K562 (cell line): ENCODE measurements around the gene TMIGD3. TPM values are rescaled to one million over a fixed set of nuclear protein-coding genes. Genes with fewer than 3 reads are reported as not detected.

Source experiments
- ATAC-seq: fragments of 200-7000 bp; cut with Tn5 transposase; 3 replicates; pipeline ENCODE4 v1.9.1; 2020; ENCODE audit warnings: moderate library complexity
- BruUV-seq: library from RNA; stranded (reverse); fragments of 400-500 nt; replicated peaks from 2 replicates; lab custom pipeline; 2021; lab: Mats Ljungman, UMichigan
- CTCF ChIA-PET: fragments of 300-600 bp; formaldehyde crosslinking; extraction: SDS; loops from one replicate; lab custom pipeline; 2021; ENCODE audit warnings: low intra/inter-chr PET ratio; lab: Yijun Ruan, JAX
- POLR2A ChIA-PET: fragments of 300-600, 350-650 bp; sonication (Branson Sonifier 250); formaldehyde crosslinking; extraction: SDS; loops from one replicate; lab custom pipeline; 2021; ENCODE audit warnings: antibody characterized with exemption, inconsistent platforms; lab: Yijun Ruan, JAX
- DNase-seq, 4 experiments: peaks; one replicate each; pipeline versions ENCODE4 v3.0.0 to v3.0.0-alpha.2; 2011 to 2018; ENCODE audit warnings: low spot score in 3 of 4, mixed read lengths in 3 of 4; ENCODE audit errors: extremely low read depth in 1 of 4
- FAIRE-seq: peaks from 2 replicates; lab custom pipeline; 2011; peaks lifted over from hg19 to GRCh38; lab: Jason Lieb, UNC
- H2AFZ ChIP-seq: 2 replicates; pipeline ENCODE4 v1.6.0; 2011; ENCODE audit warnings: low read depth, low read length, control low read depth, inconsistent platforms
- H3K27ac ChIP-seq: fragments of 200-600 bp; 3 replicates; pipeline ENCODE4 v1.8.0; 2011; ENCODE audit warnings: low read depth, mild to moderate bottlenecking, control low read depth, inconsistent platforms, low read length, moderate library complexity, mixed read lengths; ENCODE audit errors: extremely low read depth
- H3K27me3 ChIP-seq, 2 experiments: fragments of 300-600 bp in 1 of 2; 2 replicates in 1 of 2; 3 replicates in 1 of 2; pipeline versions ENCODE4 v1.6.0 to v1.8.0; 2011; ENCODE audit warnings: inconsistent platforms in 2 of 2, low read length in 2 of 2, mild to moderate bottlenecking in 1 of 2, mixed read lengths in 1 of 2, moderate library complexity in 1 of 2; ENCODE audit not compliant: control insufficient read depth in 2 of 2, insufficient read depth in 2 of 2
- H3K36me3 ChIP-seq: fragments of 300-600 bp; 3 replicates; pipeline ENCODE4 v1.8.0; 2011; ENCODE audit warnings: mild to moderate bottlenecking, low read length, inconsistent platforms; ENCODE audit not compliant: control insufficient read depth, insufficient read depth
- H3K4me1 ChIP-seq, 2 experiments: fragments of 200-600 bp in 1 of 2; replicated peaks in 1 of 2; 2 replicates in 1 of 2; 3 replicates in 1 of 2; pipeline versions ENCODE4 v1.5.1 to v1.8.0; 2011; ENCODE audit warnings: inconsistent platforms in 2 of 2, low read length in 2 of 2, mild to moderate bottlenecking in 1 of 2, mixed read lengths in 1 of 2, moderate library complexity in 1 of 2; ENCODE audit not compliant: control insufficient read depth in 2 of 2, insufficient read depth in 2 of 2
- H3K4me2 ChIP-seq: 2 replicates; pipeline ENCODE4 v1.6.1; 2011; ENCODE audit warnings: low read length, control low read depth, inconsistent platforms, mixed read lengths; ENCODE audit not compliant: insufficient read depth
- H3K4me3 ChIP-seq: fragments of 200-600 bp; sonication (generic), shearing (Covaris generic); 2 replicates; pipeline ENCODE4 v1.5.1; 2016; ENCODE audit warnings: control low read depth, inconsistent platforms
- H3K79me2 ChIP-seq: fragments of 200-600 bp; 3 replicates; pipeline ENCODE4 v1.8.0; 2011; ENCODE audit warnings: low read length, inconsistent platforms; ENCODE audit not compliant: control insufficient read depth, insufficient read depth
- H3K9ac ChIP-seq, 2 experiments: 2 replicates each; pipeline versions ENCODE4 v1.6.0 to v1.6.1; 2011; ENCODE audit warnings: low read depth in 2 of 2, low read length in 2 of 2, control low read depth in 1 of 2, inconsistent platforms in 1 of 2, mild to moderate bottlenecking in 1 of 2, mixed read lengths in 1 of 2; ENCODE audit not compliant: insufficient read depth in 1 of 2
- H3K9me1 ChIP-seq: one replicate; pipeline ENCODE4 v1.6.0; 2011; ENCODE audit warnings: inconsistent platforms, mild to moderate bottlenecking, low read length, moderate library complexity; ENCODE audit not compliant: control insufficient read depth, insufficient read depth
- H3K9me3 ChIP-seq: replicated peaks from 2 replicates; pipeline ENCODE4 v1.5.1; 2011; ENCODE audit warnings: low read depth, low read length, inconsistent platforms; ENCODE audit not compliant: control insufficient read depth, insufficient read depth
- H4K20me1 ChIP-seq: replicated peaks from 2 replicates; pipeline ENCODE4 v1.6.1; 2011; ENCODE audit warnings: low read length, inconsistent platforms, mixed read lengths; ENCODE audit not compliant: control insufficient read depth, insufficient read depth
- CTBP1 ChIP-seq: fragments of 450-650 bp; IDR thresholded peaks from 2 replicates; pipeline ENCODE4 v1.6.1; 2016; ENCODE audit warnings: borderline replicate concordance
- ELF1 ChIP-seq: fragments of 200-800 bp; sonication (Bioruptor generic); IDR thresholded peaks from 2 replicates; pipeline ENCODE4 v1.6.1; 2016; ENCODE audit warnings: missing genetic modification characterization, missing compliant biosample characterization
- ESRRA ChIP-seq: fragments of 450-650 bp; IDR thresholded peaks from 2 replicates; pipeline ENCODE4 v1.6.1; 2014; ENCODE audit warnings: low read depth, mild to moderate bottlenecking, moderate library complexity, borderline replicate concordance
- GTF2E2 ChIP-seq: fragments of 200-800 bp; sonication (Bioruptor generic); IDR thresholded peaks from 2 replicates; pipeline ENCODE4 v1.6.1; 2016; ENCODE audit warnings: missing genetic modification characterization, missing compliant biosample characterization
- HDGF ChIP-seq: fragments of 450-650 bp; IDR thresholded peaks from 2 replicates; pipeline ENCODE4 v1.6.1; 2016
- OTX1 ChIP-seq: fragments of 450-650 bp; formaldehyde crosslinking; IDR thresholded peaks from 2 replicates; pipeline ENCODE4 v1.4.0; 2022; ENCODE audit warnings: mild to moderate bottlenecking
- POLR2B ChIP-seq: fragments of 450-650 bp; IDR thresholded peaks from 2 replicates; pipeline ENCODE4 v1.6.1; 2018; ENCODE audit warnings: low read depth; ENCODE audit not compliant: partially characterized antibody
- SUPT5H ChIP-seq: fragments of 450-650 bp; IDR thresholded peaks from 2 replicates; pipeline ENCODE4 v1.6.1; 2016
- TEAD1 ChIP-seq, 2 experiments: fragments of 450-650 bp in 1 of 2; sonication (generic) in 1 of 2; formaldehyde crosslinking; IDR thresholded peaks; 2 replicates each; pipeline versions ENCODE4 v1.4.0 to v1.8.0; 2020 to 2022; ENCODE audit warnings: mild to moderate bottlenecking in 2 of 2, missing genetic modification reagents in 1 of 2
- ZFX ChIP-seq: sonication (generic); formaldehyde crosslinking; IDR thresholded peaks from 2 replicates; pipeline ENCODE4 v1.8.0; 2022; ENCODE audit warnings: mild to moderate bottlenecking, missing genetic modification reagents, moderate library complexity
- ZNF124 ChIP-seq: sonication (generic); formaldehyde crosslinking; IDR thresholded peaks from 2 replicates; pipeline ENCODE4 v1.8.1; 2022; ENCODE audit warnings: missing genetic modification reagents
- ZNF133 ChIP-seq: fragments of 250-450 bp; sonication (Bioruptor Pico); IDR thresholded peaks from 2 replicates; pipeline ENCODE4 v1.4.0; 2020; ENCODE audit warnings: mild to moderate bottlenecking
- ZNF263 ChIP-seq: sonication (generic); formaldehyde crosslinking; IDR thresholded peaks from 2 replicates; pipeline ENCODE4 v1.8.0; 2022; ENCODE audit warnings: mild to moderate bottlenecking, missing genetic modification reagents, borderline replicate concordance
- WGBS: fragments of 100-300 bp; shearing (Covaris generic); methylation state at CpG from one replicate; pipeline ENCODE4 v1.1.6; 2016; ENCODE audit warnings: low coverage, mixed read lengths; ENCODE audit not compliant: insufficient coverage; ENCODE audit errors: missing lambda C conversion rate; 5-methylcytosine and 5-hydroxymethylcytosine counted together
- in situ Hi-C: fragments of 300-500 bp; cut with MboI; formaldehyde crosslinking; loops from 4 replicates; pipeline ENCODE4 v1.15.0; 2018; ENCODE audit warnings: inconsistent platforms, mixed read lengths
- intact Hi-C: fragments of 100-400 bp; cut with micrococcal nuclease; formaldehyde crosslinking; loops from 2 replicates; pipeline ENCODE4 v1.14.2; 2022
- polyA plus RNA-seq, 8 experiments: library from polyadenylated mRNA; depleted of rRNA in 4 of 8; stranded (reverse) in 5 of 8; unstranded in 3 of 8; fragments of >200 nt; fragmentation: Nextera tagmentation in 2 of 8; fragmentation: Illumina TruSeq in 1 of 8; extraction: Ambion mirVana in 2 of 8; extraction: Trizol in 1 of 8; gene quantifications; 2 replicates each; pipeline versions ENCODE4 v1.2.1 to v1.2.3, GENCODE V29; 2011 to 2014; ENCODE audit warnings: inconsistent platforms in 1 of 8, missing spikeins in 1 of 8
- total RNA-seq, 7 experiments: library from RNA; depleted of rRNA in 6 of 7; stranded (reverse); fragments of >200 nt in 6 of 7; fragmentation: Illumina TruSeq in 2 of 7; extraction: Trizol in 2 of 7; gene quantifications; 2 replicates each; pipeline versions ENCODE4 v1.2.1 to v1.2.3, GENCODE V29; 2011 to 2021; ENCODE audit warnings: low replicate concordance in 1 of 7
- TF ChIP-seq, protein P1 (sequence below): fragments of 200-800 bp; sonication (Bioruptor generic); IDR thresholded peaks from 2 replicates; pipeline ENCODE4 v1.6.1; 2017; ENCODE audit warnings: missing genetic modification characterization, missing compliant biosample characterization
- TF ChIP-seq, protein P2 (sequence below): fragments of 200-400 bp; formaldehyde crosslinking; IDR thresholded peaks from 2 replicates; pipeline ENCODE4 v1.6.1; 2017; ENCODE audit warnings: mild to moderate bottlenecking, low read depth, low read length, moderate library complexity
- TF ChIP-seq, protein P3 (sequence below), 2 experiments: IDR thresholded peaks; 2 replicates each; pipeline ENCODE4 v1.6.1; 2011; ENCODE audit warnings: borderline replicate concordance in 1 of 2, control low read depth in 1 of 2, low read depth in 1 of 2, low read length in 1 of 2, mild to moderate bottlenecking in 1 of 2, mixed read lengths in 1 of 2, moderate library complexity in 1 of 2; ENCODE audit not compliant: insufficient read depth in 1 of 2, insufficient read length in 1 of 2, poor library complexity in 1 of 2, severe bottlenecking in 1 of 2; ENCODE audit errors: extremely low read depth in 1 of 2
- TF ChIP-seq, protein P4 (sequence below): sonication (generic); formaldehyde crosslinking; IDR thresholded peaks from 2 replicates; pipeline ENCODE4 v1.9.0; 2022; ENCODE audit warnings: mild to moderate bottlenecking, missing genetic modification reagents

Gene TMIGD3
- total and polyA plus RNA-seq, 9 of the 15 experiments (the other 6 are each of a cell fraction or from before 2014, with no cell fraction given) = 0.11 to 0.13 (median 0.11) TPM; not detected in 6

DNA sequence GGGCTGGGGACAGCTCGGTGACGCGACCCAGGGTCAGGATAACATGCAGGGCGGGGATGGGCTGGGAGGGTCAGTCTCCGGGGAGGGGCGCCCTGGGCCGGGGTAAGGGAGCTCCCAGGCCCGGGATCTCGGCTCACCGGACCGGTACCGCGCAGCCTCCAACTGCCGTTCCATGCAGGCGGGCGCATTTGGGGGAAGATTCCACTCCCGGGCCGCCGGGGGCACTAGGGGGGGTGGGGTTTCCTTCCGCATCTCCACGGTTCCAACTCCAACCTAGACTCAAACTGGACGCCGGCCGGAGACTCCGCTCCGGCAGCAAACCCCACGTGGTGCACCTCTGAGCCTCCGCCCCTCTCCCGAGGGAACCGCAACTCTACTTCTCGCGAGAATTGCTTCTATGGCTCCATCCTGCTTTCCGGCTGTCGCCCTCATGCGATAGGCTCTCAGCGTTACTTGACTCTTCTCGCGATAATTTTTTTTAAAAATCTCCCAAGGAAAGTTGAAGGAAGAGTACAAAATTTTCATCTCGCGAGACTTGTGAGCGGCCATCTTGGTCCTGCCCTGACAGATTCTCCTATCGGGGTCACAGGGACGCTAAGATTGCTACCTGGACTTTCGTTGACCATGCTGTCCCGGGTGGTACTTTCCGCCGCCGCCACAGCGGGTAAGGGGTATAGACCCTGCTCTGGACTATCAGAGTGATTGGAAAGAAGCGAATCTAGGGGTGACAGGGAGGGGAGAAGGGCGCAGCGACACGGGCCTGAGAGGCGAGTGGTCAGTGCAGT, 54.3 kb downstream of the TMIGD3 start, which contains the start of the genes ATP5PB and WDR77:
ATP5PB (plus strand) TSS at position 547 of the 785 bp plus-strand sequence; CDS start at position 625, 78 bp downstream.
WDR77 (minus strand) TSS at position 339 of the 785 bp plus-strand sequence; CDS start at position 252, 87 bp downstream.
- H2AFZ ChIP-seq = peak within 1 kb of the TSS; percentile 89
- ATAC-seq = peak; percentile 94
- BruUV-seq = no TSS peak
- peaks cover 82% of the 10 kb centered on the region for H3K36me3 ChIP-seq
- peak; percentile 99 for FAIRE-seq
- H3K27me3 ChIP-seq = no peaks in the 10 kb centered on the region
- peak within 1 kb of the TSS; percentile 99 for H3K4me2 ChIP-seq
- peak within 1 kb of the TSS; percentile 95 for H3K27ac ChIP-seq
- DNase-seq = peak; percentile 97 to 99 (median 98)
- intact Hi-C loops (no loop called here), in situ Hi-C loops (no loop called here)
- ChIA-PET POLR2A (interaction anchor here (0.6 to 5.4 kb wide), 12 partner anchors 10 to 1128 kb away, joined by 3 to 40 read pairs (median 3); no protein-coding TSS in a partner anchor), CTCF (no interaction called here)
- H4K20me1 ChIP-seq = no peaks in the 10 kb centered on the region
- peak within 1 kb of the TSS; percentile 76 for H3K4me3 ChIP-seq
- H3K79me2 ChIP-seq = peaks cover 86% of the 10 kb centered on the region
- WGBS = under 1% methylated on average over 46 of the region's 54 CpGs
- H3K9ac ChIP-seq = peak within 1 kb of the TSS; percentile 98 to 99
- peaks cover 9 to 28% of the 10 kb centered on the region in 2 experiments; a peak in 4 of 5 replicates for H3K4me1 ChIP-seq
- H3K9me1 ChIP-seq = no peaks in the 10 kb centered on the region
- H3K9me3 ChIP-seq = no peaks in the 10 kb centered on the region
- TF ChIP-seq ELF1 (peak; percentile 75), CTBP1 (peak; percentile 4; the same call in 1 of the 2 replicates), SUPT5H (peak; percentile 94), OTX1 (CRISPR knock-in tag) (peak; percentile 78), ZNF133 (0 out of 2 replicates have a peak, but pooled peaks have one; percentile 35), HDGF (no peak), ZFX (CRISPR knock-in tag) (peak; percentile 76), ESRRA (peak; percentile 95), ZNF263 (CRISPR knock-in tag) (peak; percentile 60; the same call in 1 of the 2 replicates), POLR2B (peak; percentile 94), ZNF124 (CRISPR knock-in tag) (no peak), TEAD1 (CRISPR knock-in tag; IDR thresholded peaks at IDR 0.05) (peak in 1 of 2 experiments; percentile 37; a peak in 2 of 4 replicates), GTF2E2 (tag) (peak; percentile 95)
- TF ChIP-seq, protein P1, sequence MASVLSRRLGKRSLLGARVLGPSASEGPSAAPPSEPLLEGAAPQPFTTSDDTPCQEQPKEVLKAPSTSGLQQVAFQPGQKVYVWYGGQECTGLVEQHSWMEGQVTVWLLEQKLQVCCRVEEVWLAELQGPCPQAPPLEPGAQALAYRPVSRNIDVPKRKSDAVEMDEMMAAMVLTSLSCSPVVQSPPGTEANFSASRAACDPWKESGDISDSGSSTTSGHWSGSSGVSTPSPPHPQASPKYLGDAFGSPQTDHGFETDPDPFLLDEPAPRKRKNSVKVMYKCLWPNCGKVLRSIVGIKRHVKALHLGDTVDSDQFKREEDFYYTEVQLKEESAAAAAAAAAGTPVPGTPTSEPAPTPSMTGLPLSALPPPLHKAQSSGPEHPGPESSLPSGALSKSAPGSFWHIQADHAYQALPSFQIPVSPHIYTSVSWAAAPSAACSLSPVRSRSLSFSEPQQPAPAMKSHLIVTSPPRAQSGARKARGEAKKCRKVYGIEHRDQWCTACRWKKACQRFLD (CRISPR knock-in tag) = peak; percentile 72; the same call in 1 of the 2 replicates
- TF ChIP-seq, protein P2, sequence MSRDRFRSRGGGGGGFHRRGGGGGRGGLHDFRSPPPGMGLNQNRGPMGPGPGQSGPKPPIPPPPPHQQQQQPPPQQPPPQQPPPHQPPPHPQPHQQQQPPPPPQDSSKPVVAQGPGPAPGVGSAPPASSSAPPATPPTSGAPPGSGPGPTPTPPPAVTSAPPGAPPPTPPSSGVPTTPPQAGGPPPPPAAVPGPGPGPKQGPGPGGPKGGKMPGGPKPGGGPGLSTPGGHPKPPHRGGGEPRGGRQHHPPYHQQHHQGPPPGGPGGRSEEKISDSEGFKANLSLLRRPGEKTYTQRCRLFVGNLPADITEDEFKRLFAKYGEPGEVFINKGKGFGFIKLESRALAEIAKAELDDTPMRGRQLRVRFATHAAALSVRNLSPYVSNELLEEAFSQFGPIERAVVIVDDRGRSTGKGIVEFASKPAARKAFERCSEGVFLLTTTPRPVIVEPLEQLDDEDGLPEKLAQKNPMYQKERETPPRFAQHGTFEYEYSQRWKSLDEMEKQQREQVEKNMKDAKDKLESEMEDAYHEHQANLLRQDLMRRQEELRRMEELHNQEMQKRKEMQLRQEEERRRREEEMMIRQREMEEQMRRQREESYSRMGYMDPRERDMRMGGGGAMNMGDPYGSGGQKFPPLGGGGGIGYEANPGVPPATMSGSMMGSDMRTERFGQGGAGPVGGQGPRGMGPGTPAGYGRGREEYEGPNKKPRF = no peak
- TF ChIP-seq, protein P3, sequence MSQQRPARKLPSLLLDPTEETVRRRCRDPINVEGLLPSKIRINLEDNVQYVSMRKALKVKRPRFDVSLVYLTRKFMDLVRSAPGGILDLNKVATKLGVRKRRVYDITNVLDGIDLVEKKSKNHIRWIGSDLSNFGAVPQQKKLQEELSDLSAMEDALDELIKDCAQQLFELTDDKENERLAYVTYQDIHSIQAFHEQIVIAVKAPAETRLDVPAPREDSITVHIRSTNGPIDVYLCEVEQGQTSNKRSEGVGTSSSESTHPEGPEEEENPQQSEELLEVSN (IDR thresholded peaks at IDR 0.05; ENCODE audit: borderline replicate concordance in 1 of 2, extremely low read depth in 1 of 2, insufficient read depth in 1 of 2, insufficient read length in 1 of 2, low read depth in 1 of 2, low read length in 1 of 2, poor library complexity in 1 of 2, severe bottlenecking in 1 of 2) = peak; percentile 28 to 50
- TF ChIP-seq, protein P4, sequence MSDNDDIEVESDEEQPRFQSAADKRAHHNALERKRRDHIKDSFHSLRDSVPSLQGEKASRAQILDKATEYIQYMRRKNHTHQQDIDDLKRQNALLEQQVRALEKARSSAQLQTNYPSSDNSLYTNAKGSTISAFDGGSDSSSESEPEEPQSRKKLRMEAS (CRISPR knock-in tag) = peak; percentile 83
